Activated naive CD4-positive, alpha-beta T cell treated with anti-CD3 and anti-CD28 coated beads, Interleukin-2, amount 50 U/mL, for 24 hours (primary cell): ENCODE data around the gene MX2.

Experiments used
- H3K27ac Mint-ChIP-seq: one replicate; pipeline ENCODE4 v1.8.0; 2021; ENCODE audit warnings: mild to moderate bottlenecking, mixed read lengths
- H3K27me3 Mint-ChIP-seq: one replicate; pipeline ENCODE4 v1.8.0; 2021; ENCODE audit warnings: mixed read lengths
- H3K36me3 Mint-ChIP-seq: one replicate; pipeline ENCODE4 v1.8.0; 2021; ENCODE audit warnings: mixed read lengths
- H3K4me1 Mint-ChIP-seq: one replicate; pipeline ENCODE4 v1.8.0; 2021; ENCODE audit warnings: mixed read lengths
- H3K4me3 Mint-ChIP-seq: one replicate; pipeline ENCODE4 v1.8.0; 2021; ENCODE audit warnings: mild to moderate bottlenecking, mixed read lengths
- H3K9me3 Mint-ChIP-seq: one replicate; pipeline ENCODE4 v1.8.0; 2021; ENCODE audit warnings: mixed read lengths

The MX2 gene

DNA sequence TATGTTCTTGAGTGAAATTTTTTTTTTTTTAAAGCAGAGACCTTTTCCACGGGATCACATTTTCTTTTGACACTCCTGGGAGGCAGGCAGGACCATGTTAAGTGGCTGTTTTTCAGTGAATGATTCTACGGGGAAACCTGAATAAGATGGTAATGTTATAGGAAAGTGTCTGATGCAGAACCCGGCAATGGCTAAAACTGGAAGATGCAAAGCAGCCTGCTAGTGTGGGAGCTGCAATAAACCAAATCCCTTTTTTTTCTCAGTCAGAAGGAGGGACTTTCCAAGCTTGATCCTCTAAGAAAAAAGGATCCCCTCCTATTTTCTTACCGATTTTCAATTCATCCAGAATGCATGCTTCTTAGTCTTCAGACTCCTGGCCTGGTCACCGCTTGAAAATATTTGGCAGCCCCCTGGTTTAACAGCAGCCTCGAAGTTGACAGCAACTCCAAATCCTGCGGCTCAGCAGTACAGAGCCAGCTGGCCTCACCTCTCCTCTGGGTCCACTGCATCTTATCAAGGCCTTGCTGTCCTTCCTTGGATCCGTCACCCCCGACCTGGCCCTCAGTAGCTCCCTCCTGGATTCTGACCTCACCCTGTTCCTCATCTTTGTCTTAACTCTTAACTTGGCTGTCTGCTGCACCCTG is 5.6 kb downstream of the MX2 start:
- H3K27me3 Mint-ChIP-seq = no peaks in the 10 kb centered on the region
- peaks cover 11% of the 10 kb centered on the region for H3K36me3 Mint-ChIP-seq
- no peaks in the 10 kb centered on the region for H3K9me3 Mint-ChIP-seq
- peak overlapping the region; percentile 83 for H3K27ac Mint-ChIP-seq
- peaks cover 92% of the 10 kb centered on the region for H3K4me1 Mint-ChIP-seq
- H3K4me3 Mint-ChIP-seq = no peak overlapping the region

DNA sequence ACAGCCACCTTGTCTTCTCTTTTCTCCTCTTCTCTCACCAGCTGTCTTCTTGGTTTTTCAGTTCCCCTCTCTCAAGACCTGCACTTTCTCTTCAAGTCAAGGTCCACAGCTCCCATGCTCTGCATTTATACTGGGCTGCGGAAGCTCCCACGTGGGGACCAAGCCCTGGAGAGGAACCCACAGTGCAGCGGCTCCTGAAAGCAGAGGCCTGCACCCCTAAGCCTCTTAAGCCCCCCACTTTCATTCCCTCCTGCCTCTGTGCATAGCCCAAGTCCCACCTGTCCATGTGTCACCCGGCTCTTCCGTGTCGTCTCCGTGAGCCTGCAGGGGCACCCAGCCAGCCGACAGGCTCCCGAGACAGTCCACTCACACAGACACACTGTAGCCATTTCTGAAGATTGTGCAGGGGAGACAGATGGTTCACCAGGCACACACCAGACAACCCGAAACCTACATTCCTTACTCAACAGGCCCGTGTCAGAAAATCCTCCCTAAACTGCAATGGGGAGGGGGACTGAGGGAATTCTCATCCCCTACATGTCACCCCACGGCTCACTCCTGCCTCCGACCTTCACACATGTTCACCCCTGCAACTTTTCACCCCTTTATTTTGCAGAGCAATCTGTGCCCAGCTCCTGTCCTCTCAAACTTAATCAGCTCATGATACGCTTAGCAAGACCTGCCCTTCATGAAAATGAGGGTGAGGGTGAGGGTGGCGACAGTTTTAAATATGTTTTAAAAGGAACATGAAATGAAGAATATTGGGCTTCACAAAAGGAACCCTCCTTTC is 6.3 kb downstream of the MX2 start:
- Mint-ChIP-seq H3K27ac (peak overlapping the region; percentile 83), H3K27me3 (no peaks in the 10 kb centered on the region), H3K4me1 (peaks cover 93% of the 10 kb centered on the region), H3K4me3 (peak overlapping the region; percentile 81), H3K9me3 (no peaks in the 10 kb centered on the region), H3K36me3 (peaks cover 11% of the 10 kb centered on the region)

DNA sequence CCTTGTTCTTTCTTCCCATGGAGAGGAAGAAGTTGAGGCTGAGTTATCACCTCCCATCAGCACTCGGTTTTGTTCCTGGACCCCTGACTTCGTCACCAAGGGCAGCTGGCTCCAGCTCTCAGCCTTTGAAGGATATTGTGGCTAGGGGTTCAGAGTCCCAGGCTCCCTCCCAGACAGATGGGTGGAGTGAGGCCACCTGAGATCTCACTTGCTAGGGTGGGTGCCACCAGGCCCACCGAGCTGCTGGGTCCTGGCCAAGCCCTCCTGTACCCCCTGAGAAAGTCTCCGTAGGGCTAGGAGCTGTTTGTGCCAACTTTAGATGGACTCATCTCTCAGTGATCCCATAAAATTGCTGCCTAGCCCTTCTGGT is 6.9 kb downstream of the MX2 start:
- Mint-ChIP-seq H3K36me3 (peaks cover 11% of the 10 kb centered on the region), H3K4me3 (peak overlapping the region; percentile 81), H3K27ac (peak overlapping the region; percentile 83)

DNA sequence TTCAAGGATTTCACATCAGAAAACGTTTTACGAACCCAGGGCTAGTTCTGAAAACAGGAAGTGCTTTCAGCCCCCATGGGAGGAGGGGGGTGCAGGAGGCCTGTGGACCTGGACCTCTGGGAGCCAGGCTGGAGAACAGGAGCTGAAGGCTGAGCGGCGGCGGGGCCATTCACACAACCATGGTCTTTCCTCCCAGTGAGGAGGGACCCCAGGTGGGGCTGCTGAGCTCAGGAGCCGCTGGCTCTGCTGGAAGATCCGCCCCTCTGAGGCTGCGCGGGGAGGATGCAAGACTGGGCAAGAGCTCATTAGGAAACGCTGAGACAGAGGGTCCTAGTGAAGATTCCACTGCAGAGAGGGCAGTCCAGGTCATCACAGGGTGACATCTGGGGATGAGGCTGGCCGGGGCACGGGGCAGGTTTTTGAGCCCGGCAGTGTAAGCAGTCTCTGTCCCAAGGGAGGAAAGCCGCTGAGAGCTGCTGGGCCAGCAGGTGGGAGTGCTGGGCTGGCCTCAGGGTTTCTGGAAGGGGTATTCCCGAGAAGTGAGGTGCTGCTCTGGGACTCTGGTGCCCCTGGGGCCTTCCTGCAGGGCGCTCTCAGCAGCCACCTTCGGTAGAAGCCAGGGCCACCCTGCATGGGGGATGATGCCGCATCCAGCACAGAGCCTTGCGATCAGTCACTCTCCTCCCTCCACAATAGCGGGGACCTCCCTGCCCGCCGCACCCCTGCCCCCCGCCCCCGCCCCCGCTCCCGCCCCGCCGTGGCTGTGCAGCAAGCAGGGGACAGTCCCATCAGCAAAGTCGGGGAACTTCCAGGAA is 7.5 kb downstream of the MX2 start:
- Mint-ChIP-seq H3K36me3 (peaks cover 11% of the 10 kb centered on the region), H3K27ac (peak overlapping the region; percentile 83), H3K27me3 (no peaks in the 10 kb centered on the region), H3K4me3 (peak overlapping the region; percentile 81), H3K9me3 (no peaks in the 10 kb centered on the region), H3K4me1 (peaks cover 89% of the 10 kb centered on the region)

More for the DNA sequence above, 6.9 kb downstream of the MX2 start:
- Mint-ChIP-seq H3K4me1 (peaks cover 93% of the 10 kb centered on the region), H3K9me3 (no peaks in the 10 kb centered on the region), H3K27me3 (no peaks in the 10 kb centered on the region)

DNA sequence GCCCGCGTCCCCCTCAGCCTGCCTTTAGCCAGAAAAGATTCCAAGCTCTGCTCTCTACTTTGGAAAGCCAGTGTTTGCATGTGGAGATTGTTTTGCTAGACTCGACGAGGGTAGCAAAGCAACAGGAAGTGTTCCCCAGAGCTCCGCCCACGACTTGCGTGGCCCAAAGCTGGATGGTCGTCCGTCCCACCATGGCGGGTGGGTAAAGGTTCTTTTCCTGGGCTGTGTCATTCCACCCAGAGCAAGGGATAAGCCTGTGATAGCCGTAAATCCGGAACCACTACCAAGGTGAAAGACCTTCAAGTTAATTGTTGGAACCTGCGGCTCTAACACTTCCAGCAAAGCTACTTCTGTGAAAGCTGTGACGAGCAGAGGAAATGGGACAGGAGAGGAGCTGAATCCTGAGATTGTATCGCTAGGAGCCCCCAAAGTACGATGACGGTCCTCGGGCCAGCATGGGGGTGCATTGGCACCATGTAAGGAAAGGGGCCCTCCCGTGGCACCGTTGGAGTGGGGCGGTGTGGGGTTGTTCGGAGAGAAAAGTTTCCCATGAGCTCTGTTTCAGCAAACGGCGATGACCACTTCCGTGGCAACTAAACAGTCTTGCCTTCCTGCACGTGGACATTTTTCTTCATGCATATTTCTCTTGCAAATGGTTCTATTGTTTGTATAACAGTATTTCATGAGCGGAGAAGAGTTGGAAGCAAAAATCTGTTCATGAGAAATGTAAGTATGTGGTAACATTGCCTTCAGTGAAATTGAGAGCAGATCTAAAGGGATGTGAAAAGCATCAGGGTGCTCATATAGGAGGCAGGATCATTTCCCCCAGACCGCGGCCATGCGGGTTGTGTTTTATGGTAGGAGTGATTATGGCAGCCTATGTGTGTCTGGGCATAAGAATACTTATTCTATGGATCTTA is 8.4 kb downstream of the MX2 start:
- Mint-ChIP-seq H3K27ac (peak overlapping the region; percentile 48), H3K4me1 (peaks cover 88% of the 10 kb centered on the region), H3K27me3 (no peaks in the 10 kb centered on the region), H3K36me3 (peaks cover 14% of the 10 kb centered on the region), H3K9me3 (no peaks in the 10 kb centered on the region), H3K4me3 (peak overlapping the region; percentile 81)

DNA sequence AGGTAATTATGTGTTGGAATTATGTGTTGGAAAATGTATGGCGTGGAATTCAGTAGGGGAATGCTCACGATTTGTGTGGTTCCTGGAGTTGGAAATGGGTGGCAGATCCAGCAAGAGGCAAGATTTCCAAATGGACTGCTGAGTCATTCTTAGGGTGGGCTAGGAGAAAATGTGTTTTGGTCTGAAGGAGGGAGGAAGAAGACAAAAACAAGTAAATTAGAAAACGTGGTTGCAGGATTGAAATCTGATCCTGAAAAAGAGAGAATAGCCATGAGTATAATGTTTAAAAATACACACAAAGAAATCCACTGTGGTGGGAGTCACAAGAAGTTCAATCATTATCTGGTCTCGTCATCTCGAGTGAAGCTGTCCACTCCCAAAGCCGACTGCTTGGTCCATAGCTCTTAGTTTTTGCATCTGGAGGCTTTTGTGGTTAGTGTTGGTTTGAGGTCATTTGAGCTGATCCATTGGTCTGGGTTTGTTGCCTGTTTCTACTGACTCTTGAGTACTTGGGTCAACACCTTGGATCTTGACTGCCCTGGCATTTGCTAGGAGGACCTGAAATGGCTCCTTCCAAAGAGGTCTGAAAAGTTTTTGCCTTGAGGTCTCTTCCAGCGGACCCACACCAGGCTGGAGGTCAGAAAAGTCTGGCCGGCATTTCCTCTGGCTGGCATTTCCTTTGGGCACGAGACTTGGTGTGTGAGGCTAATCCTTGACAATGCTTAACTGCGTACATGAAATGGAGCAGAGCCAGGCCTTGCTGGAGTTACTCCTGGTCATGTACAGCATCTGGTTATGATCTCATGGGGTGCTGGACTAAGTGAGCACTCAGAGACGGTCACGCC is 9.2 kb downstream of the MX2 start:
- Mint-ChIP-seq H3K4me3 (peak overlapping the region; percentile 81), H3K4me1 (peaks cover 79% of the 10 kb centered on the region), H3K27me3 (no peaks in the 10 kb centered on the region)

DNA sequence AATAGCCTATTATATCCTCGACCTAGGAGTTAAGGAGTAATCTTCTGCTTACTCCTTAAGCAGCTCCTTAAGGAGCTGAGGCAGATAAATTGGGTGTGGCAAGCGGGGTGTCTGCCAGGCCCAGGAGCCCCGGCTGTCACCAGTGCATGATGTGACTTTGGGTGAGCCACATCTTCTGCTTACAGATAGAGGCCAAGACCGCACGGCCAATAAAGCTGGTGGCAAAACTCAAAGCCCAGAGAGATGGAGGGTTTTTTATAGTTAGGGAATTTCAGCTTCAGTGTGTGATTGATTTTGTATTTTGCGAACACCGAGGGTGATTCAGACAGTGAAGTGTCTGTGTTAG is 9.8 kb downstream of the MX2 start:
- Mint-ChIP-seq H3K4me1 (peaks cover 73% of the 10 kb centered on the region), H3K36me3 (peaks cover 10% of the 10 kb centered on the region), H3K27ac (peak overlapping the region; percentile 4), H3K9me3 (no peaks in the 10 kb centered on the region), H3K27me3 (no peaks in the 10 kb centered on the region), H3K4me3 (no peak overlapping the region)

More for the DNA sequence above, 9.2 kb downstream of the MX2 start:
- Mint-ChIP-seq H3K36me3 (peaks cover 12% of the 10 kb centered on the region), H3K9me3 (no peaks in the 10 kb centered on the region), H3K27ac (peak overlapping the region; percentile 48)

DNA sequence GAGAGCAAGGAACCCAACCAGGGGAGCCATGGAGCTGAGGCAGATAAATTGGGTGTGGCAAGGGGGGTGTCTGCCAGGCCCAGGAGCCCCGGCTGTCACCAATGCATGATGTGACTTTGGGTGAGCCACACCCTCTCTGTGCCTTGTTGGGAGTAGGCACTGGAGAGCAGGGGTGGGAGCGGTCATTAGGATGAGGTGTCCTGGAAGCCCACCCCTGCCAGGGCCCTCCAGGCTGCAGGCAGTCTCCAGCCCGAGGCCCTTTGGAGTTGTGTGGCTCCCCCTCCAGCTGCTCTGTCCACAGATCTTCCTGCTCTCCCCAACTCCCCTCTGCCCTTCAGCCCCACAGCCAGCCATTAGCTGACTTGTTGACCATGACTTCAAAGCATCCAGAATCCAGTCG is 11.4 kb downstream of the MX2 start:
- peaks cover 10% of the 10 kb centered on the region for H3K36me3 Mint-ChIP-seq
- H3K4me3 Mint-ChIP-seq = peak overlapping the region; percentile 4

DNA sequence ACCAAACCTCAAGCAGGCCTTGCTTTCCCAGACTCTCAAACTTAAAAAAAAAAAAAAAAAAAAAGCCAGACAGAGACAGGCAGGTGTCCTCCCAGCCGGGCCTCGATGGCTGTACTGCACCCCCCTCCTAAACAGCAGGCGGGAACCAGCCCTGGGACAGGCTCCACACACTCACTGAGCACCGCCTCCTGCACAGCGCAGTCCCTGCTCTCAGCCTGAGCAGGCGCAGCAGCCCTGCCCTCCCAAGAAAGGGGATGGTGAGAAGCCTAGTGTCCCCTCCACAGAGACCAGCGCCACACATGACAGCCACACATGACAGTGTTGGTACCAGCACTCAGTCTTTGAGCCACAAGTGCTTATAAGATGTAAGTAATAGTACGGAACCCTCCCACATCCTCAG is 11.9 kb downstream of the MX2 start:
- H3K4me1 Mint-ChIP-seq = peaks cover 54% of the 10 kb centered on the region
- H3K4me3 Mint-ChIP-seq = no peak overlapping the region
- peaks cover 10% of the 10 kb centered on the region for H3K36me3 Mint-ChIP-seq
- no peaks in the 10 kb centered on the region for H3K9me3 Mint-ChIP-seq
- H3K27ac Mint-ChIP-seq = no peak overlapping the region
- H3K27me3 Mint-ChIP-seq = no peaks in the 10 kb centered on the region

More for the DNA sequence above, 11.4 kb downstream of the MX2 start:
- Mint-ChIP-seq H3K4me1 (peaks cover 59% of the 10 kb centered on the region), H3K9me3 (no peaks in the 10 kb centered on the region), H3K27me3 (no peaks in the 10 kb centered on the region), H3K27ac (peak overlapping the region; percentile 23)

DNA sequence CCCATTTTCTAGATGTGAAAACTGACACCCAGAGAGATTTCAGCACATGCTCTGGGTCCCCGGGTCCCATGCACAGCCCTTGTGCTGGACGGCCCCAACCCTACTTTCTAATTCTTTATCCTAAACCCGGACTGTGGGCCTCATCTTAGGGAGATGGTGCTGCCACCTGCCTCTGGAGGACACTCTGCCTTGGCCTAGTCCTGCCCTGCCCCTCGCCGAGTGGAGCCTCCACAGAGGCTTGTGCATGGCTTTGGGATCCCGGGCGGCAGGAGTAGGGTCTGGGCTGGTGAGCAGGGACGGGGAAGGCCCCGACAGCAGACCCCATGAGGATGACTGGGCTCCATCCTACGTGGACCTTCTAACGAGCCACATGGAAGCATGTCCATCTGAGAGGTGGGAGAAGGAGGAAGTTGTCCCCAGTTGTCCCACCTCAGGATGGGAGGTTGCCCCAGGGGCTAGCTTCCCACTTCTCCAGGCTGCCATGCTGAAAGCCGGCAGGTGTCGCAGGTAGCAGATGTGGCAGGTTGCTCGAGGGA is 12.4 kb downstream of the MX2 start:
- H3K27me3 Mint-ChIP-seq = no peaks in the 10 kb centered on the region
- peaks cover 49% of the 10 kb centered on the region for H3K4me1 Mint-ChIP-seq
- H3K4me3 Mint-ChIP-seq = no peak overlapping the region
- no peaks in the 10 kb centered on the region for H3K9me3 Mint-ChIP-seq
- peaks cover 10% of the 10 kb centered on the region for H3K36me3 Mint-ChIP-seq
- no peak overlapping the region for H3K27ac Mint-ChIP-seq

DNA sequence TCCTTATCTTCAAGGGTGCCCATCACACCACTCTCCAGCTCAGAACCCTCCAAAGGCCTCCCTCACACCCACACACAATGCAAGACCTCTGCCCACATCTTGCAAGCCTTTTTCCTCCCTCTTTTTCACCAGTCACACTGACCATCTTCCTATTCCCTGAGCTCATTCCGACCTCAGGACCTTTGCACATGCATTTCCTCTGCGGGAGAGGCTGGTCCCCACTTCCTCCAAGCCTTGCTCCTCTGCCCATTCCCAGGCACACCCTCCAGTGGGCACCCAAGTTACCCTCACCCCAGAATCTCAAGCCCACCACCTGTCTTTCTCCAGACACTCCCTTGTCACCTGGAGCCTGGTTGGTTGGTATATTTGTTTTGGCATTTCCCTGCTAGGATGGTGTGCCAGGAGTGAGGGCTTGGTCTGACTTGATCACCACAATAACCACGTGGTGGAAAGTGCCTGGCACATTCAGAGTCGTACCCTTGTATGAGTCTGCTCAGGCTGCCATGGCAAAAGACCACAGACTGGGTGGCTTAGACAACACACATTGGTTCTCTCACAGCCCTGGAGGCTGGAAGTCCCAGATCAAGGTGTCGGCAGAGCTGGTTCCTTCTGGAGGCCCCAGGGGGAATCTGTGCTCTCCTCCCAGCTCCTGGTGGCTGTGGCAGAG is 13.2 kb downstream of the MX2 start:
- Mint-ChIP-seq H3K4me1 (peaks cover 46% of the 10 kb centered on the region), H3K4me3 (no peak overlapping the region), H3K27me3 (no peaks in the 10 kb centered on the region), H3K27ac (peak overlapping the region; percentile 82), H3K9me3 (no peaks in the 10 kb centered on the region), H3K36me3 (peaks cover 10% of the 10 kb centered on the region)

DNA sequence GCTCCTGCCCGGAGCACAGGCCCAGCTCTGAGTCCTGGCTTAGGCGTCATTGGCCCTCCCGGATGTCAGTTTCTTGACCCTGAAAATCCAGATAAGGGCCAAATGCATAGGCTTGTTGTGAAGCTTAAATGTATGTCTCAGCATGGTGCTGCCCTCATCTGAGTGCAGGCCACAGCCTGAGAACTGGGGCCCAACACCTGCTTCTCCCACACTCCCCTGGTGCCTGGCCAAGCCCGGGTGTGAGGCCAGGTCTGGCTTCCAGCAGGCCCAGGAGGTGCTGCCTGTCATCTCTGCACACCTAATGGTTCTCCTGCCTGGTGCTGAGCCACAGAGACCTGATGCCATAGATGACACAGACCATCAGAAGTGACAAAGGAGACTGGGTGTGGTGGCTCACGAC is 14.0 kb downstream of the MX2 start:
- H3K4me3 Mint-ChIP-seq = no peak overlapping the region
- no peak overlapping the region for H3K27ac Mint-ChIP-seq
- H3K9me3 Mint-ChIP-seq = no peaks in the 10 kb centered on the region
- no peaks in the 10 kb centered on the region for H3K27me3 Mint-ChIP-seq
- peaks cover 14% of the 10 kb centered on the region for H3K36me3 Mint-ChIP-seq
- peaks cover 37% of the 10 kb centered on the region for H3K4me1 Mint-ChIP-seq

DNA sequence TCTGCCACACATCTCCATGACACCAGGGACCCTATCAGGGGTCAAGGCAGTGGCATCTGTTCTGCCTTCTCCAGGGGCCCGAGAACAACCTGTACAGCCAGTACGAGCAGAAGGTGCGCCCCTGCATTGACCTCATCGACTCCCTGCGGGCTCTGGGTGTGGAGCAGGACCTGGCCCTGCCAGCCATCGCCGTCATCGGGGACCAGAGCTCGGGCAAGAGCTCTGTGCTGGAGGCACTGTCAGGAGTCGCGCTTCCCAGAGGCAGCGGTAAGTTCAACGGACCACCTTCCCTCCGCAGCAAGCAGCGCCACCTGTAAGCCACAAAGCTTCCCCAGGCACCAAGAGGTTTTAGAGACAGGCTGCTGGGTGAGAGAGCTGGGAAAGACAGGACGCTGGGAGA is 15.9 kb downstream of the MX2 start:
- Mint-ChIP-seq H3K27ac (no peak overlapping the region), H3K4me3 (no peak overlapping the region), H3K4me1 (peaks cover 19% of the 10 kb centered on the region), H3K9me3 (no peaks in the 10 kb centered on the region), H3K27me3 (no peaks in the 10 kb centered on the region), H3K36me3 (peaks cover 16% of the 10 kb centered on the region)

DNA sequence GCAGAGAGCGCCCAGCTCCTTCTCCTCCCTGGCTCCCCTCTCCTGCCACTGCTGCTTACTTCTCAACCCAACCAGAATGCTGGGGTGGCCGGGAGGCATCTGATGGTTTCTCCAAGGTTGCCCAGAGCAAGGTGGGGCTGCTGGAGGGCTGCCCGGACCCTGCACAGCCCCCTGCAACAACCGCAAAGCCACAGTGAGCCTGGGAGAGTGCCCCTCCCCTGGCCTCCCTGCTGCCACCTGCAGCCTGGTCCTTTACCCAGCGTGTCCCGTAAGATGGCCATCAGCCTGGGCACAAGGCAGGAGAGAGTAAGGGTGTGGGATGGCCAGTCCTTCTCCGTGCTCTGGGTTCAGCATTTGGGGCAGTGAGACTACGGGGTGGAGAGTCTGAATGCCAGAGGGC is 17.0 kb downstream of the MX2 start:
- no peak overlapping the region for H3K4me3 Mint-ChIP-seq
- H3K4me1 Mint-ChIP-seq = peaks cover 9% of the 10 kb centered on the region
- H3K9me3 Mint-ChIP-seq = no peaks in the 10 kb centered on the region
- H3K27ac Mint-ChIP-seq = no peak overlapping the region
- H3K27me3 Mint-ChIP-seq = no peaks in the 10 kb centered on the region
- H3K36me3 Mint-ChIP-seq = peaks cover 16% of the 10 kb centered on the region
